HepG2 (cell line): ENCODE results near the gene GNG13. TPM values are rescaled to one million over a fixed set of nuclear protein-coding genes. Genes with fewer than 3 reads are reported as not detected.

Source experiments
- CBFB ChIP-seq: sonication (generic); formaldehyde crosslinking; IDR thresholded peaks from 2 replicates; pipeline ENCODE4 v1.4.0; 2020; ENCODE audit warnings: missing genetic modification reagents
- CCAR2 ChIP-seq: fragments of 200-400 bp; formaldehyde crosslinking; optimal IDR thresholded peaks from 2 replicates; pipeline ENCODE3; 2018; ENCODE audit warnings: low read depth, mild to moderate bottlenecking, low read length, moderate library complexity
- EP300 ChIP-seq, 3 experiments: sonication (generic) in 1 of 3; formaldehyde crosslinking in 1 of 3; IDR thresholded peaks; 2 replicates each; pipeline versions ENCODE4 v1.5.1 to v1.6.1; 2011 to 2020; ENCODE audit warnings: low read depth in 2 of 3, low read length in 2 of 3, borderline replicate concordance in 1 of 3, improper control_type of control experiment in 1 of 3, mild to moderate bottlenecking in 1 of 3, missing genetic modification reagents in 1 of 3, moderate library complexity in 1 of 3
- FOXP1 ChIP-seq, 2 experiments: fragments of 450-650 bp in 1 of 2; IDR thresholded peaks; 2 replicates each; pipeline ENCODE4 v1.6.1; 2017 to 2018; ENCODE audit warnings: antibody characterized with exemption in 1 of 2
- PAWR ChIP-seq: sonication (generic); formaldehyde crosslinking; IDR thresholded peaks from 2 replicates; pipeline ENCODE4 v1.4.0; 2020; ENCODE audit warnings: missing genetic modification reagents, mild to moderate bottlenecking, borderline replicate concordance
- SPEN ChIP-seq: sonication (generic); formaldehyde crosslinking; IDR thresholded peaks from 2 replicates; pipeline ENCODE4 v1.5.1; 2020; ENCODE audit warnings: low read depth, mild to moderate bottlenecking, missing genetic modification reagents
- SRSF1 ChIP-seq: fragments of 200-400 bp; formaldehyde crosslinking; optimal IDR thresholded peaks from 2 replicates; pipeline ENCODE3; 2017; ENCODE audit warnings: mild to moderate bottlenecking, low read depth, low read length, moderate library complexity
- TBX3 ChIP-seq: fragments of 450-650 bp; IDR thresholded peaks from 2 replicates; pipeline ENCODE4 v1.6.1; 2017; ENCODE audit warnings: antibody characterized with exemption, mild to moderate bottlenecking, inconsistent platforms, borderline replicate concordance
- THYN1 ChIP-seq: sonication (generic); formaldehyde crosslinking; IDR thresholded peaks from 2 replicates; pipeline ENCODE4 v1.8.1; 2023; ENCODE audit warnings: low read depth, mild to moderate bottlenecking, moderate library complexity, missing genetic modification reagents, borderline replicate concordance
- ZNF205 ChIP-seq: IDR thresholded peaks from 2 replicates; pipeline ENCODE4 v1.6.1; 2018; ENCODE audit warnings: missing biosample characterization, missing genetic modification reagents
- ZNF30 ChIP-seq: sonication (generic); formaldehyde crosslinking; IDR thresholded peaks from 2 replicates; pipeline ENCODE4 v1.5.0; 2020; ENCODE audit warnings: mild to moderate bottlenecking, missing genetic modification reagents
- ZSCAN29 ChIP-seq: sonication (generic); formaldehyde crosslinking; conservative IDR thresholded peaks from 2 replicates; pipeline ENCODE4 v1.4.0; 2020; ENCODE audit warnings: mild to moderate bottlenecking, missing genetic modification reagents
- polyA plus RNA-seq, 8 experiments: library from polyadenylated mRNA; depleted of rRNA in 3 of 8; stranded (reverse) in 7 of 8; unstranded in 1 of 8; fragments of >200 nt; fragmentation: Illumina TruSeq in 4 of 8; extraction: Trizol in 4 of 8; gene quantifications; 2 replicates each; pipeline versions ENCODE4 v1.2.1 to v1.2.3, GENCODE V29; 2011 to 2016; ENCODE audit warnings: low read depth in 4 of 8, missing spikeins in 1 of 8, mixed read lengths in 1 of 8; ENCODE audit not compliant: insufficient read depth in 1 of 8
- total RNA-seq, 5 experiments: library from RNA; depleted of rRNA; stranded (reverse); fragments of >200 nt; fragmentation: Illumina TruSeq; extraction: Trizol; gene quantifications; 2 replicates each; pipeline ENCODE4 v1.2.3, GENCODE V29; 2016; ENCODE audit warnings: low read depth in 1 of 5
- TF ChIP-seq, protein P1 (sequence below): sonication (generic); formaldehyde crosslinking; IDR thresholded peaks from 2 replicates; pipeline ENCODE4 v1.5.0; 2020; ENCODE audit warnings: missing genetic modification reagents
- TF ChIP-seq, protein P2 (sequence below): sonication (generic); formaldehyde crosslinking; IDR thresholded peaks from 2 replicates; pipeline ENCODE4 v1.4.0; 2020; ENCODE audit warnings: mild to moderate bottlenecking, missing genetic modification reagents
- TF ChIP-seq, protein P3 (sequence below): sonication (generic); formaldehyde crosslinking; IDR thresholded peaks from 2 replicates; pipeline ENCODE4 v1.4.0; 2020; ENCODE audit warnings: mild to moderate bottlenecking, missing genetic modification reagents
- TF ChIP-seq, protein P4 (sequence below), 2 experiments: IDR thresholded peaks; 2 replicates each; pipeline ENCODE4 v1.6.1; 2011 to 2012; ENCODE audit warnings: low read length in 2 of 2, borderline replicate concordance in 1 of 2, low read depth in 1 of 2, mild to moderate bottlenecking in 1 of 2, moderate library complexity in 1 of 2

GNG13 gene
- total and polyA plus RNA-seq, 2 of the 13 experiments (the other 11 are each of a cell fraction or from before 2014, with no cell fraction given): not detected

DNA sequence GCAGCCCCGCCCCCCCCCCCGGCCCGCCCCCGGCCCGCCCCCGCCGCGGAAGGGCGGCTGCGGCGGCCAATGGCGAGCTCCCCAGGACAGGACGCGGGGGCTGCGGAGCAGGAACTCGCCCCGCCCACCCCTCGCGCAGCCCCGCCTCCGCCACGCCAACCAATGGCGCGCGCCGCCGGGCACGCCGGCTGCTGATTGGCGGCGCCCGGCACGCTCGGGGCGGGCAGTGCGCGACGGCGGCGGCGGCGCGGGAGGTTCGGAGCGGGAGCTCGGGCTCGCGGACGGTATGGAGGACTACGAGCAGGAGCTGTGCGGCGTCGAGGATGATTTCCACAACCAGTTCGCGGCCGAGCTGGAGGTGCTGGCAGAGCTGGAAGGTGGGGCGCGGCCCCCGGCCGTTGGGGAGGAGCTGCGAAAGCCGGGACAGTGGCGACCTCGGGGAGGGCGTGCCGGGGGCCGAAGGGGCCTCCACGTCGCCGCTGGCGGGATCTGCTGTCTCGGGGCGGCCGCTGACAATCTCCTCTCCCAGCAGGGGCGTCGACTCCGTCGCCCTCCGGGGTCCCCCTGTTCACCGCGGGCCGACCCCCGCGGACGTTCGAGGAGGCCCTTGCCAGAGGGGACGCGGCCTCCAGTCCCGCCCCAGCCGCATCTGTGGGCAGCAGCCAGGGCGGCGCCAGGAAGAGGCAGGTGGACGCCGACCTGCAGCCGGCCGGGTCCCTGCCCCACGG lies 12.0 kb downstream of the GNG13 start, which contains the start of gene CHTF18 (continued):
- TF ChIP-seq, protein P1, sequence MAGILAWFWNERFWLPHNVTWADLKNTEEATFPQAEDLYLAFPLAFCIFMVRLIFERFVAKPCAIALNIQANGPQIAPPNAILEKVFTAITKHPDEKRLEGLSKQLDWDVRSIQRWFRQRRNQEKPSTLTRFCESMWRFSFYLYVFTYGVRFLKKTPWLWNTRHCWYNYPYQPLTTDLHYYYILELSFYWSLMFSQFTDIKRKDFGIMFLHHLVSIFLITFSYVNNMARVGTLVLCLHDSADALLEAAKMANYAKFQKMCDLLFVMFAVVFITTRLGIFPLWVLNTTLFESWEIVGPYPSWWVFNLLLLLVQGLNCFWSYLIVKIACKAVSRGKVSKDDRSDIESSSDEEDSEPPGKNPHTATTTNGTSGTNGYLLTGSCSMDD (CRISPR knock-in tag): no peak
- TF ChIP-seq CBFB (CRISPR knock-in tag) (0 out of 2 replicates have a peak, but pooled peaks have one; percentile 22), FOXP1 (IDR thresholded peaks at IDR 0.05) (no peak), FOXP1 (CRISPR knock-in tag; IDR thresholded peaks at IDR 0.05) (no peak), ZNF205 (CRISPR knock-in tag) (0 out of 2 replicates have a peak, but pooled peaks have one; percentile 25), ZSCAN29 (CRISPR knock-in tag) (no peak), TBX3 (no peak), THYN1 (no peak), PAWR (no peak), CCAR2 (no peak), SPEN (CRISPR knock-in tag) (no peak), SRSF1 (peak; percentile 37), EP300 (IDR thresholded peaks at IDR 0.05; ENCODE audit: low read depth in 2 of 2, low read length in 2 of 2) (no peak), EP300 (CRISPR knock-in tag; IDR thresholded peaks at IDR 0.05; ENCODE audit: borderline replicate concordance) (no peak), ZNF30 (no peak)
- TF ChIP-seq, protein P2, sequence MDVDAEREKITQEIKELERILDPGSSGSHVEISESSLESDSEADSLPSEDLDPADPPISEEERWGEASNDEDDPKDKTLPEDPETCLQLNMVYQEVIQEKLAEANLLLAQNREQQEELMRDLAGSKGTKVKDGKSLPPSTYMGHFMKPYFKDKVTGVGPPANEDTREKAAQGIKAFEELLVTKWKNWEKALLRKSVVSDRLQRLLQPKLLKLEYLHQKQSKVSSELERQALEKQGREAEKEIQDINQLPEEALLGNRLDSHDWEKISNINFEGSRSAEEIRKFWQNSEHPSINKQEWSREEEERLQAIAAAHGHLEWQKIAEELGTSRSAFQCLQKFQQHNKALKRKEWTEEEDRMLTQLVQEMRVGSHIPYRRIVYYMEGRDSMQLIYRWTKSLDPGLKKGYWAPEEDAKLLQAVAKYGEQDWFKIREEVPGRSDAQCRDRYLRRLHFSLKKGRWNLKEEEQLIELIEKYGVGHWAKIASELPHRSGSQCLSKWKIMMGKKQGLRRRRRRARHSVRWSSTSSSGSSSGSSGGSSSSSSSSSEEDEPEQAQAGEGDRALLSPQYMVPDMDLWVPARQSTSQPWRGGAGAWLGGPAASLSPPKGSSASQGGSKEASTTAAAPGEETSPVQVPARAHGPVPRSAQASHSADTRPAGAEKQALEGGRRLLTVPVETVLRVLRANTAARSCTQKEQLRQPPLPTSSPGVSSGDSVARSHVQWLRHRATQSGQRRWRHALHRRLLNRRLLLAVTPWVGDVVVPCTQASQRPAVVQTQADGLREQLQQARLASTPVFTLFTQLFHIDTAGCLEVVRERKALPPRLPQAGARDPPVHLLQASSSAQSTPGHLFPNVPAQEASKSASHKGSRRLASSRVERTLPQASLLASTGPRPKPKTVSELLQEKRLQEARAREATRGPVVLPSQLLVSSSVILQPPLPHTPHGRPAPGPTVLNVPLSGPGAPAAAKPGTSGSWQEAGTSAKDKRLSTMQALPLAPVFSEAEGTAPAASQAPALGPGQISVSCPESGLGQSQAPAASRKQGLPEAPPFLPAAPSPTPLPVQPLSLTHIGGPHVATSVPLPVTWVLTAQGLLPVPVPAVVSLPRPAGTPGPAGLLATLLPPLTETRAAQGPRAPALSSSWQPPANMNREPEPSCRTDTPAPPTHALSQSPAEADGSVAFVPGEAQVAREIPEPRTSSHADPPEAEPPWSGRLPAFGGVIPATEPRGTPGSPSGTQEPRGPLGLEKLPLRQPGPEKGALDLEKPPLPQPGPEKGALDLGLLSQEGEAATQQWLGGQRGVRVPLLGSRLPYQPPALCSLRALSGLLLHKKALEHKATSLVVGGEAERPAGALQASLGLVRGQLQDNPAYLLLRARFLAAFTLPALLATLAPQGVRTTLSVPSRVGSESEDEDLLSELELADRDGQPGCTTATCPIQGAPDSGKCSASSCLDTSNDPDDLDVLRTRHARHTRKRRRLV (CRISPR knock-in tag): no peak
- TF ChIP-seq, protein P3, sequence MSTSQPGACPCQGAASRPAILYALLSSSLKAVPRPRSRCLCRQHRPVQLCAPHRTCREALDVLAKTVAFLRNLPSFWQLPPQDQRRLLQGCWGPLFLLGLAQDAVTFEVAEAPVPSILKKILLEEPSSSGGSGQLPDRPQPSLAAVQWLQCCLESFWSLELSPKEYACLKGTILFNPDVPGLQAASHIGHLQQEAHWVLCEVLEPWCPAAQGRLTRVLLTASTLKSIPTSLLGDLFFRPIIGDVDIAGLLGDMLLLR (CRISPR knock-in tag): peak; percentile 44; the same call in 1 of the 2 replicates
- TF ChIP-seq, protein P4, sequence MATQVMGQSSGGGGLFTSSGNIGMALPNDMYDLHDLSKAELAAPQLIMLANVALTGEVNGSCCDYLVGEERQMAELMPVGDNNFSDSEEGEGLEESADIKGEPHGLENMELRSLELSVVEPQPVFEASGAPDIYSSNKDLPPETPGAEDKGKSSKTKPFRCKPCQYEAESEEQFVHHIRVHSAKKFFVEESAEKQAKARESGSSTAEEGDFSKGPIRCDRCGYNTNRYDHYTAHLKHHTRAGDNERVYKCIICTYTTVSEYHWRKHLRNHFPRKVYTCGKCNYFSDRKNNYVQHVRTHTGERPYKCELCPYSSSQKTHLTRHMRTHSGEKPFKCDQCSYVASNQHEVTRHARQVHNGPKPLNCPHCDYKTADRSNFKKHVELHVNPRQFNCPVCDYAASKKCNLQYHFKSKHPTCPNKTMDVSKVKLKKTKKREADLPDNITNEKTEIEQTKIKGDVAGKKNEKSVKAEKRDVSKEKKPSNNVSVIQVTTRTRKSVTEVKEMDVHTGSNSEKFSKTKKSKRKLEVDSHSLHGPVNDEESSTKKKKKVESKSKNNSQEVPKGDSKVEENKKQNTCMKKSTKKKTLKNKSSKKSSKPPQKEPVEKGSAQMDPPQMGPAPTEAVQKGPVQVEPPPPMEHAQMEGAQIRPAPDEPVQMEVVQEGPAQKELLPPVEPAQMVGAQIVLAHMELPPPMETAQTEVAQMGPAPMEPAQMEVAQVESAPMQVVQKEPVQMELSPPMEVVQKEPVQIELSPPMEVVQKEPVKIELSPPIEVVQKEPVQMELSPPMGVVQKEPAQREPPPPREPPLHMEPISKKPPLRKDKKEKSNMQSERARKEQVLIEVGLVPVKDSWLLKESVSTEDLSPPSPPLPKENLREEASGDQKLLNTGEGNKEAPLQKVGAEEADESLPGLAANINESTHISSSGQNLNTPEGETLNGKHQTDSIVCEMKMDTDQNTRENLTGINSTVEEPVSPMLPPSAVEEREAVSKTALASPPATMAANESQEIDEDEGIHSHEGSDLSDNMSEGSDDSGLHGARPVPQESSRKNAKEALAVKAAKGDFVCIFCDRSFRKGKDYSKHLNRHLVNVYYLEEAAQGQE (IDR thresholded peaks at IDR 0.05; ENCODE audit: borderline replicate concordance in 1 of 2, low read depth in 1 of 2, low read length in 2 of 2): no peak
